ENCODE results near the gene TAF11L13. TPM values are rescaled to one million over a fixed set of nuclear protein-coding genes. Genes with fewer than 3 reads are reported as not detected.

The TAF11L13 gene
- total and polyA plus RNA-seq, 2 of the 13 experiments (the other 11 are each of a cell fraction or from before 2014, with no cell fraction given): not detected

DNA sequence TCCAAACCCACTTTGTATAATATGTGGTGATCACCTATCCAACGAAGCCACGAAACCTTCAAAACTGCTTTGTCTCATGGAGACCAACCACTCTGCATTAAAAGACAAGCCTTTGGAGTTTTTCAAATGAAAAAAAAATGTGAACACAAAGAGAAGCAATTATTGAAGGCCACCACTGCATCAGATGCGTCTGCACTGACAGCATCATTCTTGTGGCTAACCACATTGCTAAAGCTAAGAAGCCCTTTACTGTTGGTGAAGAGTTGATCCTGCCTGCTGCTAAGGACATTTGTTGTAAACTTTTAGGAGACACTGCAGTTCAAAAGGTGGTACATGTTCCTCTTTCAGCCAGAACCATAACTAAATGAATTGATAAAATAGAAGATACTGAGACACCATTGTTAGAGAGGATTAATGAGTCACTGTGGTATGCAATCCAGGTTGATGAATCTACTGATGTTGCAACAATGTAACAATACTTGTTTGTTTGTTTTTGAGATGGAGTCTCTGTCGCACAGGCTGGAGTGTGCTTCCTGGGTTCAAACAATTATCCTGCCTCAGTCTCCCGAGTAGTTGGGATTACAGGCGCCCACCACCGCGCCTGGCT, 47.8 kb downstream of the TAF11L13 start:
- no peak overlapping the region for H3K9ac ChIP-seq (ENCODE audit: insufficient read depth, low read depth, low read length)
- TF ChIP-seq CEBPB (IDR thresholded peaks at IDR 0.05; ENCODE audit: borderline replicate concordance, low read depth, low read length): peak; percentile 10; the same call in 1 of the 2 replicates
- no peak for TF ChIP-seq STAG1 (CRISPR knock-in tag; IDR thresholded peaks at IDR 0.05)
- no peak for TF ChIP-seq GLI4 (CRISPR knock-in tag; IDR thresholded peaks at IDR 0.05; ENCODE audit: borderline replicate concordance)
- no peak for TF ChIP-seq ZNF274 (CRISPR knock-in tag; IDR thresholded peaks at IDR 0.05)
- TF ChIP-seq SRF (IDR thresholded peaks at IDR 0.05; ENCODE audit: low read depth, low read length): no peak
- TF ChIP-seq ATF7-NPFF (CRISPR knock-in tag; IDR thresholded peaks at IDR 0.05; ENCODE audit: low read depth): no peak
- POLR2A ChIA-PET: no interaction called here
- no peaks in the 10 kb centered on the region for H3K36me3 ChIP-seq (replicated peaks in 1 of 2; ENCODE audit: control insufficient read depth in 1 of 2, insufficient read depth in 2 of 2, low read length in 2 of 2)
- intact Hi-C loops (cut with micrococcal nuclease; ENCODE audit: unreplicated experiment): no loop called here
- no peak overlapping the region for H3K4me3 ChIP-seq (replicated peaks in 1 of 3; ENCODE audit: insufficient read depth in 1 of 3, low read depth in 2 of 3, low read length in 3 of 3)
- BruUV-seq (replicated peaks): no TSS peak
- H2AFZ ChIP-seq (ENCODE audit: low read length): no peak overlapping the region
- CTCF ChIA-PET (ENCODE audit: low intra/inter-chr PET ratio, low total read pairs): no interaction called here
- WGBS (ENCODE audit: low lambda C conversion rate): 41% methylated on average over 8 of the region's 8 CpGs
- H3K4me1 ChIP-seq (ENCODE audit: insufficient read depth, low read length): no peaks in the 10 kb centered on the region
- DNase-seq (ENCODE audit: low spot score): no peak
- no peaks in the 10 kb centered on the region; a peak in 1 of 5 replicates for H3K27me3 ChIP-seq (ENCODE audit: control insufficient read depth in 1 of 2, insufficient read depth in 2 of 2, low read length in 2 of 2)
- H3K9me3 ChIP-seq (ENCODE audit: low read length): no peaks in the 10 kb centered on the region
- no peak overlapping the region for H3K4me2 ChIP-seq (ENCODE audit: low read depth, low read length)
- H3K79me2 ChIP-seq (ENCODE audit: insufficient read depth, low read length): no peaks in the 10 kb centered on the region
- no peak for ATAC-seq
- no peak overlapping the region for H3K27ac ChIP-seq (ENCODE audit: extremely low read length, insufficient read depth, low read length)
- in situ Hi-C loops (cut with HindIII; ENCODE audit: extremely low pct_ligation_motif_present, low pct_unique_long_range_greater_than_20kb): no loop called here
- FAIRE-seq: no peak
- no peaks in the 10 kb centered on the region for H4K20me1 ChIP-seq (ENCODE audit: insufficient read depth, low read length)

DNA sequence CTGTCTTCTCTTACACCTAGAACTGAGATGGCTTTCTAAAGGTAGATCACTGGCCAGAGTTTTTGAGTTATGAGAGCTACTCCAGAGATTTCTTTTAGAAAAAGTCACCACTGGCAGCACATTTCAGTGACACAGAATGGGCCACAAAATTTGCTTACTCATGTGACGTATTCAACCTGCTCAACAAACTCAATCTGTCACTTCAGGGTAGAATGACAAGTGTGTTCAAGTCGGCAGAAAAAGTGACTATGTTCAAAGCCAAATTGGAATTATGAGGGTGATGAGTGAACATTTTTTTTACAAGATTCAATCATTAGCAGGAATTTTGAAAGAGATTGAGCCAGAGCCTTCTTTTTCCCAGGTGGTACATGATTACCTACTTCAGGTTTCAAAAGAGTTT, 48.8 kb downstream of the TAF11L13 start:
- ChIA-PET CTCF (ENCODE audit: low intra/inter-chr PET ratio, low total read pairs) (no interaction called here), POLR2A (no interaction called here)
- in situ Hi-C loops (cut with HindIII; ENCODE audit: extremely low pct_ligation_motif_present, low pct_unique_long_range_greater_than_20kb) (no loop called here), intact Hi-C loops (cut with micrococcal nuclease; ENCODE audit: unreplicated experiment) (no loop called here)
- 0% methylated on average over 2 of the region's 2 CpGs for WGBS (ENCODE audit: low lambda C conversion rate)
- no TSS peak for BruUV-seq (replicated peaks)
- Histone ChIP-seq H3K27me3 (ENCODE audit: control insufficient read depth in 1 of 2, insufficient read depth in 2 of 2, low read length in 2 of 2) (no peaks in the 10 kb centered on the region; a peak in 1 of 5 replicates), H2AFZ (ENCODE audit: low read length) (no peak overlapping the region), H4K20me1 (ENCODE audit: insufficient read depth, low read length) (no peaks in the 10 kb centered on the region), H3K36me3 (replicated peaks in 1 of 2; ENCODE audit: control insufficient read depth in 1 of 2, insufficient read depth in 2 of 2, low read length in 2 of 2) (no peaks in the 10 kb centered on the region), H3K27ac (ENCODE audit: extremely low read length, insufficient read depth, low read length) (no peak overlapping the region), H3K4me3 (replicated peaks in 1 of 3; ENCODE audit: insufficient read depth in 1 of 3, low read depth in 2 of 3, low read length in 3 of 3) (no peak overlapping the region), H3K4me2 (ENCODE audit: low read depth, low read length) (no peak overlapping the region), H3K4me1 (ENCODE audit: insufficient read depth, low read length) (no peaks in the 10 kb centered on the region), H3K9ac (ENCODE audit: insufficient read depth, low read depth, low read length) (no peak overlapping the region), H3K9me3 (ENCODE audit: low read length) (no peaks in the 10 kb centered on the region), H3K79me2 (ENCODE audit: insufficient read depth, low read length) (no peaks in the 10 kb centered on the region)
- ATAC-seq: no peak
- TF ChIP-seq CREB1 (IDR thresholded peaks at IDR 0.05) (peak; percentile 74), CREB1 (CRISPR knock-in tag; IDR thresholded peaks at IDR 0.05) (no peak), EP300 (IDR thresholded peaks at IDR 0.05; ENCODE audit: low read depth in 2 of 2, low read length in 2 of 2) (no peak), EP300 (CRISPR knock-in tag; IDR thresholded peaks at IDR 0.05; ENCODE audit: borderline replicate concordance) (no peak)
- FAIRE-seq: no peak
- DNase-seq (ENCODE audit: low spot score): no peak

Small RNAs within 50 kb of the gene (small RNA-seq; reads per million reads assigned to genes)
- gene AC233724.1 (ENCODE audit: insufficient read depth in 2 of 3, insufficient read length in 3 of 3, low read depth in 2 of 3, low replicate concordance in 1 of 3): 0 reads per million in 3 experiments
- gene AC233724.12 (ENCODE audit: insufficient read depth in 2 of 3, insufficient read length in 3 of 3, low read depth in 2 of 3, low replicate concordance in 1 of 3): 0 reads per million in 3 experiments
- 0 reads per million in 3 experiments for gene AC233724.2 (ENCODE audit: insufficient read depth in 2 of 3, insufficient read length in 3 of 3, low read depth in 2 of 3, low replicate concordance in 1 of 3)
- 0 reads per million in 3 experiments for gene AC233724.3 (ENCODE audit: insufficient read depth in 2 of 3, insufficient read length in 3 of 3, low read depth in 2 of 3, low replicate concordance in 1 of 3)
- 0 reads per million in 3 experiments for gene AC233724.4 (ENCODE audit: insufficient read depth in 2 of 3, insufficient read length in 3 of 3, low read depth in 2 of 3, low replicate concordance in 1 of 3)
- gene AC233724.6 (ENCODE audit: insufficient read depth in 2 of 3, insufficient read length in 3 of 3, low read depth in 2 of 3, low replicate concordance in 1 of 3): 0 reads per million in 3 experiments
- gene AC233724.7 (ENCODE audit: insufficient read depth in 2 of 3, insufficient read length in 3 of 3, low read depth in 2 of 3, low replicate concordance in 1 of 3): 0 reads per million in 3 experiments

Other genes starting within 250 kb of the TAF11L13 start
- gene TAF11L2, start 133.9 kb upstream of the TAF11L13 start, total RNA-seq (2016; rRNA removed; fragmentation: Illumina TruSeq; extraction: Trizol): not detected in 2 replicates
- gene TAF11L2, start 133.9 kb upstream of the TAF11L13 start, polyA plus RNA-seq (2011; rRNA removed): not detected in 2 replicates
- not detected in 2 replicates for gene TAF11L3, start 113.7 kb upstream of the TAF11L13 start, total RNA-seq (2016; rRNA removed; fragmentation: Illumina TruSeq; extraction: Trizol)
- not detected in 2 replicates for gene TAF11L3, start 113.7 kb upstream of the TAF11L13 start, polyA plus RNA-seq (2011; rRNA removed)
- gene TAF11L4, start 110.3 kb upstream of the TAF11L13 start, total RNA-seq (2016; rRNA removed; fragmentation: Illumina TruSeq; extraction: Trizol): not detected in 2 replicates
- gene TAF11L4, start 110.3 kb upstream of the TAF11L13 start, polyA plus RNA-seq (2011; rRNA removed): not detected in 2 replicates
- not detected in 2 replicates for gene TAF11L5, start 106.9 kb upstream of the TAF11L13 start, total RNA-seq (2016; rRNA removed; fragmentation: Illumina TruSeq; extraction: Trizol)
- gene TAF11L5, start 106.9 kb upstream of the TAF11L13 start, polyA plus RNA-seq (2011; rRNA removed): not detected in 2 replicates
- gene TAF11L6, start 103.4 kb upstream of the TAF11L13 start, total RNA-seq (2016; rRNA removed; fragmentation: Illumina TruSeq; extraction: Trizol): not detected in 2 replicates
- not detected in 2 replicates for gene TAF11L6, start 103.4 kb upstream of the TAF11L13 start, polyA plus RNA-seq (2011; rRNA removed)
- gene TAF11L7, start 46.3 kb upstream of the TAF11L13 start, total RNA-seq (2016; rRNA removed; fragmentation: Illumina TruSeq; extraction: Trizol): not detected in 2 replicates
- gene TAF11L7, start 46.3 kb upstream of the TAF11L13 start, polyA plus RNA-seq (2011; rRNA removed): not detected in 2 replicates
- not detected in 2 replicates for gene TAF11L8, start 41.1 kb upstream of the TAF11L13 start, total RNA-seq (2016; rRNA removed; fragmentation: Illumina TruSeq; extraction: Trizol)
- gene TAF11L8, start 41.1 kb upstream of the TAF11L13 start, polyA plus RNA-seq (2011; rRNA removed): not detected in 2 replicates
- gene TAF11L9, start 37.7 kb upstream of the TAF11L13 start, total RNA-seq (2016; rRNA removed; fragmentation: Illumina TruSeq; extraction: Trizol): not detected in 2 replicates
- gene TAF11L9, start 37.7 kb upstream of the TAF11L13 start, polyA plus RNA-seq (2011; rRNA removed): not detected in 2 replicates
- not detected in 2 replicates for gene TAF11L10, start 34.3 kb upstream of the TAF11L13 start, total RNA-seq (2016; rRNA removed; fragmentation: Illumina TruSeq; extraction: Trizol)
- not detected in 2 replicates for gene TAF11L10, start 34.3 kb upstream of the TAF11L13 start, polyA plus RNA-seq (2011; rRNA removed)
- gene TAF11L11, start 27.9 kb upstream of the TAF11L13 start, total RNA-seq (2016; rRNA removed; fragmentation: Illumina TruSeq; extraction: Trizol): not detected in 2 replicates
- not detected in 2 replicates for gene TAF11L11, start 27.9 kb upstream of the TAF11L13 start, polyA plus RNA-seq (2011; rRNA removed)
- not detected in 2 replicates for gene TAF11L12, start 21.7 kb upstream of the TAF11L13 start, total RNA-seq (2016; rRNA removed; fragmentation: Illumina TruSeq; extraction: Trizol)
- not detected in 2 replicates for gene TAF11L12, start 21.7 kb upstream of the TAF11L13 start, polyA plus RNA-seq (2011; rRNA removed)
- not detected in 2 replicates for gene TAF11L14, start 2.4 kb downstream of the TAF11L13 start, total RNA-seq (2016; rRNA removed; fragmentation: Illumina TruSeq; extraction: Trizol)
- not detected in 2 replicates for gene TAF11L14, start 2.4 kb downstream of the TAF11L13 start, polyA plus RNA-seq (2011; rRNA removed)

All from HepG2 (cell line).